Neural progenitor cell (in vitro differentiated cells): Measurements from ENCODE around the gene SPSB4. TPM values are rescaled to one million over a fixed set of nuclear protein-coding genes. Genes with fewer than 3 reads are reported as not detected.
A peak's percentile ranks its signal among the peaks of the same experiment; 100 is the strongest.

Experiments
- DNase-seq: peaks from one replicate; pipeline ENCODE4 v3.0.0-alpha.2; 2016; ENCODE audit warnings: low spot score
- H2AFZ ChIP-seq: fragments of 200-600 bp; sonication (generic); replicated peaks from 2 replicates; pipeline ENCODE4 v1.6.1; 2016; ENCODE audit warnings: antibody characterized with exemption
- H3F3A ChIP-seq: fragments of 200-600 bp; sonication (generic); 2 replicates; pipeline ENCODE4 v1.6.1; 2016; ENCODE audit warnings: antibody characterized with exemption, low read depth
- H3K27ac ChIP-seq: fragments of 200-600 bp; sonication (generic); 2 replicates; pipeline ENCODE4 v1.5.1; 2016; ENCODE audit warnings: mild to moderate bottlenecking
- H3K27me3 ChIP-seq: fragments of 200-600 bp; sonication (generic); 2 replicates; pipeline ENCODE4 v1.6.1; 2016; ENCODE audit warnings: mild to moderate bottlenecking, moderate library complexity
- H3K36me3 ChIP-seq: fragments of 200-600 bp; sonication (generic); 2 replicates; pipeline ENCODE4 v1.5.1; 2016
- H3K4me1 ChIP-seq: fragments of 200-600 bp; sonication (generic); 2 replicates; pipeline ENCODE4 v1.6.1; 2016; ENCODE audit warnings: mixed run types
- H3K4me2 ChIP-seq: fragments of 200-600 bp; sonication (generic); 2 replicates; pipeline ENCODE4 v1.6.1; 2016
- H3K4me3 ChIP-seq: fragments of 200-600 bp; sonication (generic); 2 replicates; pipeline ENCODE4 v1.5.1; 2016
- H3K79me2 ChIP-seq: fragments of 200-600 bp; sonication (generic); 2 replicates; pipeline ENCODE4 v1.6.1; 2016; ENCODE audit warnings: low read depth
- H3K9ac ChIP-seq: fragments of 200-600 bp; sonication (generic); 2 replicates; pipeline ENCODE4 v1.6.1; 2016
- H3K9me3 ChIP-seq: fragments of 200-600 bp; sonication (generic); 2 replicates; pipeline ENCODE4 v1.5.1; 2016; ENCODE audit warnings: low read depth
- H4K20me1 ChIP-seq: fragments of 200-600 bp; sonication (generic); 2 replicates; pipeline ENCODE4 v1.6.1; 2016; ENCODE audit warnings: low read depth
- H3K27ac Mint-ChIP-seq: 3 replicates; pipeline ENCODE4 v1.8.0; 2021; ENCODE audit warnings: mixed read lengths
- H3K27me3 Mint-ChIP-seq: 2 replicates; pipeline ENCODE4 v1.8.0; 2022; ENCODE audit warnings: low read depth, mild to moderate bottlenecking, inconsistent platforms, moderate library complexity, mixed read lengths; ENCODE audit not compliant: insufficient read depth
- H3K36me3 Mint-ChIP-seq: 3 replicates; pipeline ENCODE4 v1.8.0; 2021; ENCODE audit warnings: mixed read lengths
- H3K4me1 Mint-ChIP-seq: 3 replicates; pipeline ENCODE4 v1.8.0; 2021; ENCODE audit warnings: mixed read lengths
- H3K4me3 Mint-ChIP-seq: 3 replicates; pipeline ENCODE4 v1.8.0; 2021; ENCODE audit warnings: mild to moderate bottlenecking, moderate library complexity, mixed read lengths
- H3K9me3 Mint-ChIP-seq: 3 replicates; pipeline ENCODE4 v1.8.0; 2020; ENCODE audit warnings: mixed read lengths
- CTCF ChIP-seq: fragments of 200-600 bp; sonication (generic); IDR thresholded peaks from 2 replicates; pipeline ENCODE4 v1.5.1; 2017; ENCODE audit warnings: antibody characterized with exemption, mild to moderate bottlenecking
- EZH2 ChIP-seq: fragments of 200-600 bp; sonication (generic); IDR thresholded peaks from 2 replicates; pipeline ENCODE4 v1.6.1; 2017; ENCODE audit warnings: antibody characterized with exemption, mild to moderate bottlenecking, moderate library complexity
- EZH2phosphoT487 ChIP-seq: fragments of 200-600 bp; sonication (generic); IDR thresholded peaks from 2 replicates; pipeline ENCODE4 v1.6.1; 2017; ENCODE audit warnings: antibody characterized with exemption
- total RNA-seq: library from RNA; depleted of rRNA; stranded (reverse); fragments of >200 nt; gene quantifications from 2 replicates; pipeline ENCODE4 v1.2.3, GENCODE V29; 2015; ENCODE audit warnings: low replicate concordance

The SPSB4 gene
- total RNA-seq, 1 donor from 2014 or later: 4.9 TPM

- no peaks in the 10 kb centered on the region for H3K36me3 Mint-ChIP-seq
- no peak overlapping the region for H3K4me3 ChIP-seq
- no peaks in the 10 kb centered on the region for H3K36me3 ChIP-seq
- H3K4me3 Mint-ChIP-seq: no peak overlapping the region
- H3K27me3 ChIP-seq: peaks cover 46% of the 10 kb centered on the region
- H3K27ac ChIP-seq: no peak overlapping the region
- H3K9me3 ChIP-seq: no peaks in the 10 kb centered on the region
- no peak for TF ChIP-seq EZH2
- no peak for TF ChIP-seq EZH2phosphoT487
- TF ChIP-seq CTCF: no peak
- H3K9ac ChIP-seq: no peak overlapping the region
- no peak overlapping the region for H3K4me2 ChIP-seq
- peaks cover 4% of the 10 kb centered on the region for H4K20me1 ChIP-seq
- H3K4me1 Mint-ChIP-seq: peaks cover 5% of the 10 kb centered on the region
- no peak for DNase-seq
- H3K4me1 ChIP-seq: no peaks in the 10 kb centered on the region
- H3K9me3 Mint-ChIP-seq: no peaks in the 10 kb centered on the region
- H3K79me2 ChIP-seq: no peaks in the 10 kb centered on the region
- H2AFZ ChIP-seq: no peak overlapping the region
- H3F3A ChIP-seq: peaks cover 21% of the 10 kb centered on the region
- H3K27ac Mint-ChIP-seq: no peak overlapping the region
- H3K27me3 Mint-ChIP-seq: peaks cover 16% of the 10 kb centered on the region
Observed at GRCh38 chr3:141047168-141047567, 4.0 kb upstream of the SPSB4 start.

- H3F3A ChIP-seq: peaks cover 23% of the 10 kb centered on the region
- H3K4me3 ChIP-seq: no peak overlapping the region
- no peak overlapping the region for H3K27ac Mint-ChIP-seq
- H3K9ac ChIP-seq: no peak overlapping the region
- no peak overlapping the region for H2AFZ ChIP-seq
- peaks cover 71% of the 10 kb centered on the region for H3K27me3 ChIP-seq
- DNase-seq: peak; percentile 51
- H3K9me3 ChIP-seq: no peaks in the 10 kb centered on the region
- peaks cover 18% of the 10 kb centered on the region for H3K4me1 Mint-ChIP-seq
- peaks cover 7% of the 10 kb centered on the region for H3K36me3 Mint-ChIP-seq
- TF ChIP-seq CTCF (peak; percentile 52), EZH2phosphoT487 (no peak), EZH2 (no peak)
- peak overlapping the region; percentile 84 for H3K4me3 Mint-ChIP-seq
- H3K27me3 Mint-ChIP-seq: peaks cover 22% of the 10 kb centered on the region
- H3K4me1 ChIP-seq: no peaks in the 10 kb centered on the region
- H3K79me2 ChIP-seq: no peaks in the 10 kb centered on the region
- no peak overlapping the region for H3K27ac ChIP-seq
- H3K4me2 ChIP-seq: no peak overlapping the region
- H3K36me3 ChIP-seq: no peaks in the 10 kb centered on the region
- H3K9me3 Mint-ChIP-seq: no peaks in the 10 kb centered on the region
- peaks cover 26% of the 10 kb centered on the region for H4K20me1 ChIP-seq
Observed at GRCh38 chr3:141049681-141050080, 1.5 kb upstream of the SPSB4 start.

DNA sequence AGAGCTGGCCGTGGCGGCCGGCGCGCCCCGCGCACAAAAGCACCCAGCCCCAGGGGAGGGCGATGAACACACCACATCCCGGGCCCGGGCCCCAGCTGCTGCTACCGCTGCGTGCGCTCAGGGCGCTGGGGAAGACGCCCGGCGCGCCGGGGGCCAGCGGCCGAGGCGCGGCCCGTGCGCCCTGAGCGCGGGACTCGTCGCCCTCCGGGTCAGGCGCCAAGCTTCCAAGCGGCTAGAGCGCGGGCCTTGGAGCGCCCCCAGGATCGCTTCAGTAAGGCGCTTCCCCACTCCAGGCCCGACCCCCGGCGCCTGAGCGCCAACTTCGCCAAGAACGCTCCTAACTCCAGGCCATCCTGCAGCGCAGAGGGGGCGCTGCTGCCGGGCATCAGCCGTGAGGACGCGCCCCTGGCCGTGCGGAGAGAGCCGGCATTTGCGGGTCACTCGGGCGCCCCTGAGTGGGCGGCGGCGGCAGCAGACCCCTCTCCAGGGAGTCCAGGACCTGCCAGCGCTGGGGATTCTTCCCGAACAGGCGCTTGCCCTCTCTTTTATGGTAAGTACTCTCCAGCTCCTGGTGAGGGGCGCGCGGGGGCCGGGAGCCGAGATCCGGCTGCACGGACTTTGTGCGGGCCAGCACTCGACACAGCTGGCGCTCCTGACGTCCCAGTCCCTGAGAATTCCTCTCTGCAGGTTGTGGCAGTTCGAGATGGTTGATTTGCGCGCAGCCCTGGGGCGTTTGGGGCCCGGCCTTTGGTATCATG lies 475 bp downstream of the SPSB4 start:
- Histone ChIP-seq H3K4me2 (peak overlapping the region; percentile 93), H3K9me3 (no peaks in the 10 kb centered on the region), H3K4me3 (peak overlapping the region; percentile 78), H3K9ac (no peak overlapping the region), H3K36me3 (no peaks in the 10 kb centered on the region), H3F3A (peaks cover 23% of the 10 kb centered on the region), H3K27me3 (peaks cover 83% of the 10 kb centered on the region), H2AFZ (peak overlapping the region; percentile 75), H3K4me1 (peaks cover 4% of the 10 kb centered on the region), H4K20me1 (peaks cover 37% of the 10 kb centered on the region), H3K79me2 (no peaks in the 10 kb centered on the region), H3K27ac (no peak overlapping the region)
- Mint-ChIP-seq H3K27me3 (peaks cover 25% of the 10 kb centered on the region), H3K9me3 (no peaks in the 10 kb centered on the region), H3K4me3 (peak overlapping the region; percentile 100), H3K27ac (peak overlapping the region; percentile 97), H3K36me3 (peaks cover 18% of the 10 kb centered on the region), H3K4me1 (peaks cover 36% of the 10 kb centered on the region)
- DNase-seq: peak; percentile 85
- TF ChIP-seq EZH2phosphoT487 (no peak), CTCF (peak; percentile 58), EZH2 (peak; percentile 45)
